NCI-H2107 (cell line): Measurements from ENCODE around the gene HOXD9.

Experiments
- DNase-seq: peaks from one replicate; lab custom pipeline; 2025; lab: John Stamatoyannopoulos, UW

HOXD9 gene

GRCh38 chr2:176155356-176156044, 33.0 kb downstream of the HOXD9 start:
- DNase-seq: no peak

GRCh38 chr2:176156301-176156806, 33.8 kb downstream of the HOXD9 start:
- DNase-seq: no peak

- no peak for DNase-seq
Measured at GRCh38 chr2:176156807-176157498, 34.4 kb downstream of the HOXD9 start, which contains the start of gene HOXD3. Gene HOXD3 (plus strand): TSS chr2:176157307. CDS start chr2:176169115, 11,808 bp downstream.

- peak; percentile 39 for DNase-seq
Measured at GRCh38 chr2:176157499-176158185, 35.1 kb downstream of the HOXD9 start.

- DNase-seq: no peak
Measured at GRCh38 chr2:176158186-176158591, 35.7 kb downstream of the HOXD9 start.

- no peak for DNase-seq
Measured at GRCh38 chr2:176158855-176159662, 36.5 kb downstream of the HOXD9 start.

- no peak for DNase-seq
Measured at GRCh38 chr2:176159663-176160250, 37.2 kb downstream of the HOXD9 start.

- no peak for DNase-seq
Measured at GRCh38 chr2:176160251-176160985, 37.9 kb downstream of the HOXD9 start.

GRCh38 chr2:176160986-176161824, 38.7 kb downstream of the HOXD9 start:
- DNase-seq: no peak

GRCh38 chr2:176161825-176162626, 39.5 kb downstream of the HOXD9 start:
- no peak for DNase-seq

GRCh38 chr2:176162911-176163671, 40.6 kb downstream of the HOXD9 start:
- DNase-seq: no peak

- no peak for DNase-seq
Measured at GRCh38 chr2:176163672-176164056, 41.1 kb downstream of the HOXD9 start.

- DNase-seq: no peak
Measured at GRCh38 chr2:176164201-176164600, 41.7 kb downstream of the HOXD9 start.

- DNase-seq: no peak
Measured at GRCh38 chr2:176164611-176165369, 42.3 kb downstream of the HOXD9 start.

GRCh38 chr2:176165370-176166050, 43.0 kb downstream of the HOXD9 start:
- no peak for DNase-seq

GRCh38 chr2:176166272-176166671, 43.8 kb downstream of the HOXD9 start:
- no peak for DNase-seq

GRCh38 chr2:176167398-176167797, 44.9 kb downstream of the HOXD9 start:
- DNase-seq: no peak
